H9 (cell line): ENCODE data around the gene MICAL3. TPM values are rescaled to one million over a fixed set of nuclear protein-coding genes. Genes with fewer than 3 reads are reported as not detected.

Experiments
- DNase-seq: peaks from one replicate; pipeline ENCODE4 v3.0.0-alpha.2; 2017
- H2AFZ ChIP-seq: one replicate; pipeline ENCODE4 v1.6.1; 2013; ENCODE audit warnings: mild to moderate bottlenecking, low read length, control low read depth, moderate library complexity
- H2AK5ac ChIP-seq: 2 replicates; pipeline ENCODE4 v1.6.1; 2013; ENCODE audit warnings: low read length, control low read depth, mixed read lengths; ENCODE audit not compliant: insufficient read length
- H2BK120ac ChIP-seq: one replicate; pipeline ENCODE4 v1.6.1; 2013; ENCODE audit warnings: low read depth, mild to moderate bottlenecking, low read length, control low read depth, inconsistent platforms; ENCODE audit not compliant: poor library complexity, severe bottlenecking
- H2BK12ac ChIP-seq: 2 replicates; pipeline ENCODE4 v1.6.1; 2013; ENCODE audit warnings: low read length, control low read depth, mixed read lengths, low read depth; ENCODE audit not compliant: insufficient read length
- H2BK15ac ChIP-seq: 2 replicates; pipeline ENCODE4 v1.6.1; 2013; ENCODE audit warnings: low read depth, low read length, control low read depth
- H2BK20ac ChIP-seq: one replicate; pipeline ENCODE4 v1.6.1; 2013; ENCODE audit warnings: low read depth, mild to moderate bottlenecking, low read length, control low read depth, inconsistent platforms; ENCODE audit not compliant: poor library complexity, severe bottlenecking
- H2BK5ac ChIP-seq: 2 replicates; pipeline ENCODE4 v1.6.1; 2013; ENCODE audit warnings: low read length, control low read depth, mixed read lengths; ENCODE audit not compliant: insufficient read length
- H3K14ac ChIP-seq: 2 replicates; pipeline ENCODE4 v1.6.1; 2013; ENCODE audit warnings: low read length, control low read depth; ENCODE audit not compliant: insufficient read depth
- H3K18ac ChIP-seq: 2 replicates; pipeline ENCODE4 v1.6.1; 2013; ENCODE audit warnings: low read depth, mild to moderate bottlenecking, mixed read lengths, low read length, control low read depth; ENCODE audit not compliant: insufficient read length
- H3K23ac ChIP-seq: 2 replicates; pipeline ENCODE4 v1.6.1; 2013; ENCODE audit warnings: low read length, control low read depth, mixed read lengths, low read depth; ENCODE audit not compliant: insufficient read length
- H3K23me2 ChIP-seq: 2 replicates; pipeline ENCODE4 v1.6.1; 2013; ENCODE audit warnings: low read depth, mild to moderate bottlenecking, mixed read lengths, low read length, control low read depth; ENCODE audit not compliant: insufficient read length, poor library complexity, severe bottlenecking
- H3K27ac ChIP-seq: 2 replicates; pipeline ENCODE4 v1.5.1; 2013; ENCODE audit warnings: low read length, control low read depth, mixed read lengths, low read depth; ENCODE audit not compliant: insufficient read length
- H3K27me3 ChIP-seq: 2 replicates; pipeline ENCODE4 v1.6.1; 2013; ENCODE audit warnings: low read length, control low read depth, inconsistent platforms; ENCODE audit not compliant: insufficient read depth
- H3K4ac ChIP-seq: 2 replicates; pipeline ENCODE4 v1.6.1; 2013; ENCODE audit warnings: low read depth, mild to moderate bottlenecking, control low read depth, inconsistent platforms, low read length, moderate library complexity
- H3K4me1 ChIP-seq: 2 replicates; pipeline ENCODE4 v1.6.1; 2013; ENCODE audit warnings: low read length, control low read depth, inconsistent platforms; ENCODE audit not compliant: insufficient read depth
- H3K4me2 ChIP-seq: 2 replicates; pipeline ENCODE4 v1.6.1; 2013; ENCODE audit warnings: low read length, control low read depth, mixed read lengths; ENCODE audit not compliant: insufficient read length, insufficient read depth
- H3K56ac ChIP-seq: 2 replicates; pipeline ENCODE4 v1.6.1; 2013; ENCODE audit warnings: low read depth, mild to moderate bottlenecking, mixed read lengths, low read length, control low read depth; ENCODE audit not compliant: insufficient read length
- H3K79me1 ChIP-seq: 2 replicates; pipeline ENCODE4 v1.6.1; 2013; ENCODE audit warnings: low read depth, mild to moderate bottlenecking, moderate library complexity, low read length, control low read depth, inconsistent platforms; ENCODE audit not compliant: insufficient read depth, poor library complexity, severe bottlenecking
- H3K79me2 ChIP-seq: 2 replicates; pipeline ENCODE4 v1.6.1; 2013; ENCODE audit warnings: low read length, control low read depth, inconsistent platforms; ENCODE audit not compliant: insufficient read depth
- H3K9ac ChIP-seq: 2 replicates; pipeline ENCODE4 v1.6.1; 2013; ENCODE audit warnings: low read length, control low read depth, mixed read lengths; ENCODE audit not compliant: insufficient read length; ENCODE audit errors: extremely low read depth
- H3K9me3 ChIP-seq: one replicate; pipeline ENCODE4 v1.6.1; 2013; ENCODE audit warnings: low read depth, low read length, inconsistent platforms; ENCODE audit not compliant: control insufficient read depth
- H3T11ph ChIP-seq: one replicate; pipeline ENCODE4 v1.6.1; 2013; ENCODE audit warnings: mild to moderate bottlenecking, low read length, control low read depth, inconsistent platforms
- H4K20me1 ChIP-seq: one replicate; pipeline ENCODE4 v1.6.1; 2013; ENCODE audit not compliant: control insufficient read depth, insufficient read length, insufficient read depth
- H4K5ac ChIP-seq: 2 replicates; pipeline ENCODE4 v1.6.1; 2013; ENCODE audit warnings: low read depth, mild to moderate bottlenecking, mixed read lengths, low read length, control low read depth; ENCODE audit not compliant: insufficient read length
- H4K8ac ChIP-seq: replicated peaks from 2 replicates; pipeline ENCODE4 v1.6.1; 2013; ENCODE audit warnings: low read length, control low read depth, mixed read lengths, low read depth; ENCODE audit not compliant: insufficient read length
- H4K91ac ChIP-seq: 2 replicates; pipeline ENCODE4 v1.6.1; 2013; ENCODE audit warnings: low read depth, mild to moderate bottlenecking, moderate library complexity, mixed read lengths, low read length, control low read depth; ENCODE audit not compliant: insufficient read length
- H3K27ac Mint-ChIP-seq, 3 experiments: 2 replicates in 2 of 3; 3 replicates in 1 of 3; pipeline ENCODE4 v1.8.0; 2020 to 2021; ENCODE audit warnings: mixed read lengths in 3 of 3, mild to moderate bottlenecking in 1 of 3, moderate library complexity in 1 of 3
- H3K27me3 Mint-ChIP-seq: 2 replicates; pipeline ENCODE4 v1.8.0; 2021; ENCODE audit warnings: low read depth, mild to moderate bottlenecking, moderate library complexity, mixed read lengths
- H3K36me3 Mint-ChIP-seq, 3 experiments: 2 replicates in 2 of 3; 3 replicates in 1 of 3; pipeline ENCODE4 v1.8.0; 2020 to 2021; ENCODE audit warnings: low read depth in 3 of 3, mixed read lengths in 3 of 3; ENCODE audit not compliant: insufficient read depth in 1 of 3
- H3K4me1 Mint-ChIP-seq, 2 experiments: 2 replicates each; pipeline ENCODE4 v1.8.0; 2020; ENCODE audit warnings: mixed read lengths in 2 of 2
- H3K4me3 Mint-ChIP-seq, 2 experiments: 2 replicates in 1 of 2; 3 replicates in 1 of 2; pipeline ENCODE4 v1.8.0; 2020 to 2021; ENCODE audit warnings: mild to moderate bottlenecking in 2 of 2, mixed read lengths in 2 of 2, moderate library complexity in 1 of 2
- H3K9me3 Mint-ChIP-seq, 2 experiments: 2 replicates in 1 of 2; 3 replicates in 1 of 2; pipeline ENCODE4 v1.8.0; 2020; ENCODE audit warnings: mild to moderate bottlenecking in 2 of 2, mixed read lengths in 2 of 2, moderate library complexity in 1 of 2
- CTCF ChIP-seq: fragments of 200-600 bp; sonication (generic); conservative IDR thresholded peaks from 3 replicates; pipeline ENCODE4 v1.8.0; 2021; ENCODE audit warnings: antibody characterized with exemption, mild to moderate bottlenecking
- WGBS: extraction: QIAGEN DNeasy Blood & Tissue Kit; methylation state at CpG from one replicate; pipeline ENCODE4 v1.1.7; 2013; ENCODE audit warnings: missing lambda C conversion rate, low lambda C conversion rate, mixed read lengths; ENCODE audit not compliant: insufficient read length; ENCODE audit errors: extremely low coverage; 5-methylcytosine and 5-hydroxymethylcytosine counted together
- total RNA-seq: library from RNA; stranded (reverse); gene quantifications from 2 replicates; pipeline ENCODE4 v1.2.1, GENCODE V29; 2021

The MICAL3 gene
- total RNA-seq, 1 experiment from 2014 or later, result 50.2 TPM

DNA sequence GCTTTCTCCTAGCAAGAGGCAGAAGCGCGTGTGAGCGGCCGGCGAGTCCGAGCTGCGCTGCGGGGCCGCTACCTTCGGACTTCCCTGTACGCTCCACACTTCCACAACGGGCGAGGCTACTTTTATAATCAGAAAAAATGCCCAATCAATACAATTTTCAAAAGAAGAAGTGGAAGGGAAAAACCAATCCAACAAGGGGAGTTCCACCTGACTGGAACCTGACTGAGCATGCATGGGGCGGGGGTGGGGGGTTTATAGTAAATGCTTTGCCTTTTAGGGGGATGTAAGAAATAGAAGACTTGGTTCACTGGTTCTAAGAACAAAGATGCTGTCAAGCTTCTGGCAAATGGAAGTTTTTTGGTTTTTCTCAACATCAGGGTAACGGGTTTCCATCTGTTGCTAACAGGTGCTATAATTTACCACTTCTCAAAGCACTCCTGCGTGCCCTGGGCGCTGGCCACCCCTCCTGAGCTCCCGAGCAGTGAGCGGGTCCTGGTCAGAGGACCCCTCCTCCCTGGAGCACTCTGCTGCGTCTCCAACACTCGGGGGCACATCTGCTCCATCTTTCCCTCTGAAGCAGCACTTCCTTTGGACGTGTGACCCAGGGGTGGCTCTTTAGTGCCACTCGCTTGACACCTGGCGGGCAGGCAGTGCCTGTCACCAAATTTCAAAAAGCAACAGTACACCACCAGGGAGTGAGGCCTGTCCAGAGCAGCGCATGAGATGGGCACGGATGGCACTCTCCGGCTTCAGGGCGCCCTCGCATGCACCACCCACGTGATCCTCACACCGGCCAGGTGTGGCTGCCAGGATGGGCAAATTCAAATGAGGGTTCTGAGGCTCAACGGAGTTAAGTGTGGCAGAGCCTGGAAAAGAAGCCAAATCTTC is 228.5 kb downstream of the MICAL3 start:
- no peak overlapping the region for H3K18ac ChIP-seq
- H4K5ac ChIP-seq, result no peak overlapping the region
- no CpG with 5 or more reads among the region's 32 CpGs for WGBS
- H3K4me2 ChIP-seq, result no peak overlapping the region
- H4K91ac ChIP-seq, result no peak overlapping the region
- no peak overlapping the region for H3K9ac ChIP-seq
- no peak overlapping the region for H2BK12ac ChIP-seq
- no peaks in the 10 kb centered on the region for H3K79me2 ChIP-seq
- no peak overlapping the region for H2AK5ac ChIP-seq
- H2BK20ac ChIP-seq, result no peak overlapping the region
- H2BK5ac ChIP-seq, result no peak overlapping the region
- no peak for TF ChIP-seq CTCF
- H3K79me1 ChIP-seq, result no peaks in the 10 kb centered on the region
- no peak overlapping the region for H2AFZ ChIP-seq
- H3K23ac ChIP-seq, result no peak overlapping the region
- no peaks in the 10 kb centered on the region for H3K9me3 ChIP-seq
- Mint-ChIP-seq H3K4me1 (no peaks in the 10 kb centered on the region), H3K9me3 (no peaks in the 10 kb centered on the region), H3K27ac (peak overlapping the region in 1 of 3 experiments; percentile 25; a peak in 2 of 7 replicates), H3K36me3 (no peaks in the 10 kb centered on the region; a peak in 1 of 7 replicates), H3K4me3 (no peak overlapping the region), H3K27me3 (no peaks in the 10 kb centered on the region)
- H3K56ac ChIP-seq, result no peak overlapping the region
- no peaks in the 10 kb centered on the region for H3K27me3 ChIP-seq
- DNase-seq, result no peak
- H4K20me1 ChIP-seq, result no peaks in the 10 kb centered on the region
- no peak overlapping the region for H3K4ac ChIP-seq
- no peak overlapping the region for H4K8ac ChIP-seq
- H3K27ac ChIP-seq, result no peak overlapping the region
- no peak overlapping the region for H2BK120ac ChIP-seq
- peak overlapping the region; percentile 10; the same call in 1 of the 2 replicates for H3K14ac ChIP-seq
- no peak overlapping the region for H2BK15ac ChIP-seq
- H3T11ph ChIP-seq, result no peak overlapping the region
- no peaks in the 10 kb centered on the region for H3K4me1 ChIP-seq
- H3K23me2 ChIP-seq, result no peaks in the 10 kb centered on the region
